ENCODE measurements around the gene KIAA0408.

The KIAA0408 gene

GRCh38 chr6:127489248-127489647 is 30.1 kb upstream of the KIAA0408 start:
- H3K4me1 Mint-ChIP-seq = peaks cover 5% of the 10 kb centered on the region
- no peaks in the 10 kb centered on the region for H3K27me3 Mint-ChIP-seq (ENCODE audit: low read depth)
- peaks cover 12% of the 10 kb centered on the region for H3K36me3 Mint-ChIP-seq (ENCODE audit: low read depth)
- H3K4me3 Mint-ChIP-seq = no peak overlapping the region
- no peaks in the 10 kb centered on the region for H3K9me3 Mint-ChIP-seq
- H3K27ac Mint-ChIP-seq = no peak overlapping the region
- no peak for TF ChIP-seq CTCF (IDR thresholded peaks at IDR 0.05; ENCODE audit: unreplicated experiment in 3 of 3)

- Mint-ChIP-seq H3K27ac (no peak overlapping the region), H3K4me1 (peaks cover 14% of the 10 kb centered on the region), H3K27me3 (ENCODE audit: low read depth) (no peaks in the 10 kb centered on the region), H3K4me3 (no peak overlapping the region), H3K36me3 (ENCODE audit: low read depth) (peaks cover 9% of the 10 kb centered on the region), H3K9me3 (no peaks in the 10 kb centered on the region)
- TF ChIP-seq CTCF (IDR thresholded peaks at IDR 0.05; ENCODE audit: unreplicated experiment in 3 of 3) = no peak
Observed at GRCh38 chr6:127486934-127487333, 27.7 kb upstream of the KIAA0408 start.

- no peaks in the 10 kb centered on the region for H3K36me3 Mint-ChIP-seq (ENCODE audit: low read depth)
- H3K27me3 Mint-ChIP-seq (ENCODE audit: low read depth) = no peaks in the 10 kb centered on the region
- H3K9me3 Mint-ChIP-seq = no peaks in the 10 kb centered on the region
- H3K27ac Mint-ChIP-seq = peak overlapping the region in 1 of 3 experiments; percentile 6
- peaks cover 14% of the 10 kb centered on the region for H3K4me1 Mint-ChIP-seq
- H3K4me3 Mint-ChIP-seq = no peak overlapping the region
- no peak for TF ChIP-seq CTCF (IDR thresholded peaks at IDR 0.05; ENCODE audit: unreplicated experiment in 3 of 3)
Observed at GRCh38 chr6:127484212-127484863, 25.1 kb upstream of the KIAA0408 start.

- no peaks in the 10 kb centered on the region for H3K36me3 Mint-ChIP-seq (ENCODE audit: low read depth)
- H3K27me3 Mint-ChIP-seq (ENCODE audit: low read depth) = no peaks in the 10 kb centered on the region
- TF ChIP-seq CTCF (IDR thresholded peaks at IDR 0.05; ENCODE audit: unreplicated experiment in 3 of 3) = no peak
- H3K4me3 Mint-ChIP-seq = no peak overlapping the region
- H3K4me1 Mint-ChIP-seq = peaks cover 14% of the 10 kb centered on the region
- no peaks in the 10 kb centered on the region for H3K9me3 Mint-ChIP-seq
- H3K27ac Mint-ChIP-seq = peak overlapping the region in 1 of 3 experiments; percentile 6
Observed at GRCh38 chr6:127483399-127484055, 24.3 kb upstream of the KIAA0408 start.

GRCh38 chr6:127482325-127482724 is 23.1 kb upstream of the KIAA0408 start:
- Mint-ChIP-seq H3K27me3 (ENCODE audit: low read depth) (no peaks in the 10 kb centered on the region), H3K27ac (no peak overlapping the region), H3K4me3 (no peak overlapping the region), H3K4me1 (peaks cover 18% of the 10 kb centered on the region), H3K36me3 (ENCODE audit: low read depth) (peaks cover 4% of the 10 kb centered on the region), H3K9me3 (no peaks in the 10 kb centered on the region)
- no peak for TF ChIP-seq CTCF (IDR thresholded peaks at IDR 0.05; ENCODE audit: unreplicated experiment in 3 of 3)

- Mint-ChIP-seq H3K9me3 (no peaks in the 10 kb centered on the region), H3K27ac (no peak overlapping the region), H3K36me3 (ENCODE audit: low read depth) (peaks cover 4% of the 10 kb centered on the region), H3K4me3 (no peak overlapping the region), H3K4me1 (peaks cover 18% of the 10 kb centered on the region), H3K27me3 (ENCODE audit: low read depth) (no peaks in the 10 kb centered on the region)
- TF ChIP-seq CTCF (IDR thresholded peaks at IDR 0.05; ENCODE audit: unreplicated experiment in 3 of 3) = no peak
Observed at GRCh38 chr6:127481628-127482027, 22.4 kb upstream of the KIAA0408 start.

All from nephron (organoid).